ENCODE measurements around the gene DLX6.

DLX6 gene

DNA sequence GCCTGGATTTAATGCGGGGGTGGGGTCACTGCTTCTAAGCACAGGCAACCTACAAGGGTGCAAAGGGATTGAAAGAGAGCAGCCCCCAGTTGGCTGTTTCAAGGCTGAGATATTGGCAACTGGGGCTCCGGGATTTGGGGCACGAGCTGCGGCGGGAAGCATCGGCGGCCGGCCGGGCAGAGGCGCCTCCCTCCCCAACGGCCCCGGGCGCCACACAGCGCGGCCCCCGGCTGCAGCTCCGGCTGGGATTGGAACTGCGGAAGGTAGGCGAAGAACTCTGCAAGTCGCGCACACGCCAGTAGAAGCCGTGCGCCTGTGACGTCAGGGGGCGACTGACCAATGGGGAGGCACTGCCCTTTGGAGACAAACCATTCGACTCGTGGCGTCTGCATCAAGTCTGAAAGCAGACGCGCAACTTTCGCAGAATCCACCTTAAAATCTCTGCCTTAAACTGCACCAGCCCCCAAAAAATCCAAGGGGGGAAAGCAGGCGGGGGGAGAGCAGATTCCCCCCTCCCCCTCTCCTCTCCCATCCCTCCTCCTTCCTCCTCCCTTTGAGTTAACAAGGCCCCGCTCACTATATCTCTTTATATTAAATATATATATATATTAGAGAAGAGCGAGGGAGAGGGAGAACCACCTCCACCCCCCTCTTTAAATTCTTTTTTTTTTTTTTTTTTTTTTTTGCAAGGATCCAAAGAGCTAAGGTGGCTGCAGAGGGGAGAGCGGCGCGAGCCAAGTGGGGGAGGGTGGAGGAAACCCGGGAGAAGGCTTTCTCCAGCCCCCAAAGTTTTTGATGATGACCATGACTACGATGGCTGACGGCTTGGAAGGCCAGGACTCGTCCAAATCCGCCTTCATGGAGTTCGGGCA lies at the start of gene DLX6:
Gene DLX6 (plus strand): TSS at position 371 of the 872 bp plus-strand sequence. CDS start 425 bp downstream, at position 796.
- peak; percentile 24 for DNase-seq

GRCh38 chr7:96959135-96959534 lies 46.2 kb upstream of the DLX6 start:
- DNase-seq, result no peak

- DNase-seq, result no peak
These were observed 43.0 kb upstream of the DLX6 start for GRCh38 chr7:96962221-96962885.

DNA sequence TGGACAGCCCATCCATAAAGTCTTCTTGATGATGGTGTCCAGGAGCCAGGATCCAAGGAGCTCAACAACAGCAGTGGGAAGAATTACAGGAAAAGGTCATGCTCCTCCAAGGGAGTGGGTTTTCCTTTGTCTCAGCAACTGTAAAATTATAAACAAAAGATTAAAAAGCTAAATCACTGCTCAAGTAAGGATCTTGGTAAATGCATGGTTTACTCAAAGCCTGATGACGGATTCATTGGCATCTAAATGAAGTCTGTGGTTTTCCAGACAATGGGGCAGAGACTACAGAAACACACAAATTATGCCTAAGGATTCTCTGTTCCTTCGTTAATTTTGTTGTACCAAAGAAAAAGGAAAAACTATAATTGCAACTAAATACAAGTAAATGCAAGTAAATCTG lies 36.4 kb upstream of the DLX6 start:
- DNase-seq, result no peak

DNA sequence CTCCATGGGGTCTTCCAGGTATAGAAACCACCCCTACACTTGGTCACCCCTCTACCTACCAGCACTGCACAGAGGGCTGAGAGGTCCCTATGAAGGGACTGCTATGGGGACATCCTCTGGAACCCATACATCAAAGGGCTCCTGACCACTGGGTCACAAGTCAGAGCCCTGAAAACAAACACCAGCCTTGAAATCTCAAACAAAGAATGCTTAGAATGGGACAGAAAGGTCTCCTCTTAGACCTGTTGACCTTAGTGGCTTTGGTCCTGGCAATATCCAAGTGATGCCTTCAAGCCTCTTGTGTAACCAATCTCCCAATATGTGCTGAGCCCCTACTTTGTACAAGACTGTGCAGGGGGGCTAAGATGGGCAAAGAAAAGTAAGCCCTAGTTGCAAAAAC lies 34.6 kb upstream of the DLX6 start:
- no peak for DNase-seq

DNA sequence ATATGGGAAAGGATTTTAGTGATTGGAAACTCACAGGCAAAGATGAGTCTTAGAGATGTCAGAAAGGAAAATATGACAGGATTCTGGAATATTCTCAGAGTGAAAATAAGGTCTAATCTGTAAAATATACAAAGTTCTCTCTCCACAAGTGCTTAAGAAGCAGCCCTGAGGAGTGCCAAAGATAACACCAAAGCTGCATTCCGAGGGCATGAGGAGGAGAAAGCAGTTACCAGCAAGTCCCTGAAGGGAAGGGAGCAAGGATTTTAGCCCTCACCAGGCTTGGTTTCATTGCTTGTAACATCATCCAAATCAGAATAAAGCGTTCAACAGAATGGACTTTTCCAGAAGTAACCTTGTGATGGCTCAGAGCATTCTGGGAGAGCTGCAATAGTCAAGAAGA lies 31.4 kb upstream of the DLX6 start:
- DNase-seq, result no peak

- DNase-seq, result no peak
These were observed 29.2 kb upstream of the DLX6 start for GRCh38 chr7:96976106-96976505.

DNA sequence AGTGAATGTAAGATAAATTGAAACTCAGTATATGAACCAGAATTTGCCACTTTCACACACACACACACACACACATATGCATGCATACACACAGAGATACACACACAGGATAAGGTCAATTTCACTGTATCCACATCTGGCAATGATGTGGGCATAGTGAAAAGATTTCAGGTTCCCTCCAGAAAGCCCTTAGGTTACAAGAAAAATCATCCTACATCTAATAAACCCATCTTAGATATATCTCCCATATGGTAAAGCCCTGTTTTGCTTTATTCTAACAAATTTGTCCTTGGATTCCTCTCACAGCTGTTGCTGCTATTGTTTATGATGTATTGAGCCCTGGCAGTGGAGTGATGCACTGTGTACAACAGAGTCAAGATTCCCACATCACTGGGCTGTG lies 27.9 kb upstream of the DLX6 start:
- no peak for DNase-seq

GRCh38 chr7:96979551-96980276 lies 25.6 kb upstream of the DLX6 start:
- no peak for DNase-seq

- no peak for DNase-seq
These were observed 22.8 kb upstream of the DLX6 start for GRCh38 chr7:96982586-96982985.

- DNase-seq, result no peak
These were observed 19.4 kb upstream of the DLX6 start for GRCh38 chr7:96985992-96986391.

GRCh38 chr7:96986901-96987300 lies 18.5 kb upstream of the DLX6 start:
- no peak for DNase-seq

DNA sequence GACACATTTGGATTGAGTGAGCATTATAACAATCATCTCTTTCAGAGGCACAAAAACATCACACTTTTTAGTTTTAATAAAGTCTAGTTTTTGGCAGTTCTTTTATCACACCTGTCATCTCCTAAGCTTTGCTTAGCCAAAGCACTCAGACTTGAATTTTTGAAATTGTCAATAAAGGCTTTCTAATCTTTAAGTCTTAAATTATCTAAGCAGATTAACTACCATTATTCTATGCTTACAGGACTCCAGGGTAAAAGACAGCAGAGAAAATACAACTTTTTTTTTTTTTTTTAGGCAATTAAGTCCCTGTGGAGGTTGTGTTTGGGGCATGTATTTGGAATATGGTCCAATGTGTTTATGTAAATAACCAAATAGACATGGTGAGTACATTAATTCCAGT lies 17.6 kb upstream of the DLX6 start:
- DNase-seq, result no peak

DNA sequence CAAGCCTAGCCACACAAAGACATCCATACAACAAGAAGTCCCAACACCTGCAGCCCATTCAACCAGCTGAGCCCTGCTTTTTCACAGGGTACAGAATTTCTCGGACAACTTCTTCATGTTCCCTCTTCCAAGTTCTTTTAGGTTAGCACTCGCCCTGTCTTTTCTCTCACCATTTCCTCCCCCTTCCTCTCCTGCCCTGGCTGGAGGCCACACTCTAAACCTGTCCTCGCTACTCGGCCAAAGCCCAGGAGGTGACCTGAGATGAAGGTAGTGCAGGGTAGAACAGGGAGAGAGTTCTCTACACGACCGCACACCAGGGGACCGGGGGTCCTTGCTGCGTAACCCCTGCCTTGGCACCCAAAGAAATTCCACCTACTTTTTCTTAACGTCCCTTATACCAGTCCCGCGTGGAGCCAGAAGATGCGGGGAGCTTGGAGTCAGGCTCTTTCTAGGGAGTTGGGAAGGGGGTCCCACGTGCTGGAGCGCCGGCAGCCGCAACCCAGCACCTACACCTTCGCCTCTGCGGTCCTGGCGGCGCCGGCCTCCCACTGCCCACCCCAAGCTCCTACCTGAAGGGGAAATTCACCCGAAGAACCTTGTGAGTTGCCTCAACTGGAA lies 16.0 kb upstream of the DLX6 start:
- no peak for DNase-seq

GRCh38 chr7:96989859-96990317 lies 15.5 kb upstream of the DLX6 start:
- no peak for DNase-seq

GRCh38 chr7:96991546-96992191 lies 13.7 kb upstream of the DLX6 start:
- no peak for DNase-seq

GRCh38 chr7:96992192-96993005 lies 13.0 kb upstream of the DLX6 start:
- no peak for DNase-seq

DNA sequence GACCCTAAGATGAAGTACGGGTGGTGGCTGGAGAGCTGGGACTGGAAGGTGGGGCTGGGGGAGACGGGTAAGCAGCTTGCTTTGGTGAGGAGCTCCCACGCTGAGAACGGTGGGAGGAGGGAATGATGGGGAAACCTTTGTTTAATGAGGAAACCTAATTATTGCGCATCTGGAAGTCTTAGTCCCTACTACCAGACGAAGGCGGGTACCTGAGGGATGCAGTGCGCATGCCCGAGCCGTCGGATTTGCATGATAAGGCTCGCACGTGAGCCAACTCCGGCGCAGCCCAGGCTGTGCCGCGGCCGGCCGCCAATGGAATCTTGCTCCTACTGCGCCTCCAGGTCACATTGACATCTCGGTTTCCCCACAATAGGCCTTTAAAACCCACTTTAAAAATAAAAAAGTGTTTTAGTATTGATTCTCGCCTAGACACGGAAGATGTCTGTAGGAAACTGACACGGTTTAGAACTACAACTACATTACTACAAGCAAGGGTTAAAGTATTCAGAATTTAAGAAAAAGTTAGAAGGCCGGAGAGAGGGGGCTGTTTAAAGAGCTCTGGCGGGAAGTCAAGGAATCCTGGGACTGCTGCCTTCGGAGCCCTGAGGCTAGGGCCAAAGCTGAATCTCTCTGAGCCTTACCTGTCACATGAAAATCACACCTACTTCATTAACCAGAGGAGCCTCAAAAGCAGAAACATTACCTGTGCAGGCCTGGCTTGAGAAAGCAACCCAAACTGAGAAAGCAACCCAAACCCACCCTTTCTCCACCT lies 12.1 kb upstream of the DLX6 start:
- DNase-seq, result no peak

DNA sequence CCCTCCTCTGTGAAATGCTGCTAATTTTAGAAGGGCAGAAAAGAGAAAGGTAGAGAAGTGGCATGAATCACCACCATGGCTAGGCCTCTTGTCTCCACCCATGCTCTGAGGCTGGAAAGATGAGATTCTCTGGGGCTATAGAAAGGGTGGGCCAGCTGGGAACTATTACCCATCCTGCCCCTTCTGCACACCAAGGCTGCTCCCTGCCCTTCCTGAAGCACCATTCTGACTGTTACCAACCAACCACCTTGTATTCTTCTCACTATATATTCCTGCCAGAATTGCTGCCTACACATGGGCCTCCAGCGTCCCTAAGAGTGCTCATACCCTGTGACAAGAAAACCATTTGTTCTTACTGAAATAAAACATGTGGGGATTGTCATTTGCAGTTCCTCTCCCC lies 11.4 kb upstream of the DLX6 start:
- no peak for DNase-seq

GRCh38 chr7:96995406-96996110 lies 9.8 kb upstream of the DLX6 start:
- DNase-seq, result no peak

Data from CD4-positive, alpha-beta T cell treated with Interleukin-12 subunit alpha and Interleukin-12 subunit beta, for 1 hour (primary cell).